AG10803 (cell line): ENCODE data around the gene CNOT6.
"Not testable (repeated sequence)": the region's sequence is repeated elsewhere in the genome, so short reads cannot be mapped to it uniquely, and the experiment has no call there.

Experiments used
- DNase-seq: peaks from one replicate; pipeline ENCODE4 v3.0.0; 2010; ENCODE audit warnings: low read depth
- H3K4me3 ChIP-seq: 2 replicates; pipeline ENCODE4 v1.5.1; 2011; ENCODE audit warnings: mild to moderate bottlenecking, low read length, control low read depth
- TF ChIP-seq, protein P1 (sequence below): conservative IDR thresholded peaks from 2 replicates; pipeline ENCODE4 v1.5.1; 2011; ENCODE audit warnings: mild to moderate bottlenecking, low read length, control low read depth, inconsistent platforms

The CNOT6 gene

GRCh38 chr5:180494510-180495181 is 467 bp downstream of the CNOT6 start:
- peak overlapping the region; percentile 76 for H3K4me3 ChIP-seq
- TF ChIP-seq, protein P1, sequence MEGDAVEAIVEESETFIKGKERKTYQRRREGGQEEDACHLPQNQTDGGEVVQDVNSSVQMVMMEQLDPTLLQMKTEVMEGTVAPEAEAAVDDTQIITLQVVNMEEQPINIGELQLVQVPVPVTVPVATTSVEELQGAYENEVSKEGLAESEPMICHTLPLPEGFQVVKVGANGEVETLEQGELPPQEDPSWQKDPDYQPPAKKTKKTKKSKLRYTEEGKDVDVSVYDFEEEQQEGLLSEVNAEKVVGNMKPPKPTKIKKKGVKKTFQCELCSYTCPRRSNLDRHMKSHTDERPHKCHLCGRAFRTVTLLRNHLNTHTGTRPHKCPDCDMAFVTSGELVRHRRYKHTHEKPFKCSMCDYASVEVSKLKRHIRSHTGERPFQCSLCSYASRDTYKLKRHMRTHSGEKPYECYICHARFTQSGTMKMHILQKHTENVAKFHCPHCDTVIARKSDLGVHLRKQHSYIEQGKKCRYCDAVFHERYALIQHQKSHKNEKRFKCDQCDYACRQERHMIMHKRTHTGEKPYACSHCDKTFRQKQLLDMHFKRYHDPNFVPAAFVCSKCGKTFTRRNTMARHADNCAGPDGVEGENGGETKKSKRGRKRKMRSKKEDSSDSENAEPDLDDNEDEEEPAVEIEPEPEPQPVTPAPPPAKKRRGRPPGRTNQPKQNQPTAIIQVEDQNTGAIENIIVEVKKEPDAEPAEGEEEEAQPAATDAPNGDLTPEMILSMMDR, result no peak
- peak; percentile 26 for DNase-seq

DNA sequence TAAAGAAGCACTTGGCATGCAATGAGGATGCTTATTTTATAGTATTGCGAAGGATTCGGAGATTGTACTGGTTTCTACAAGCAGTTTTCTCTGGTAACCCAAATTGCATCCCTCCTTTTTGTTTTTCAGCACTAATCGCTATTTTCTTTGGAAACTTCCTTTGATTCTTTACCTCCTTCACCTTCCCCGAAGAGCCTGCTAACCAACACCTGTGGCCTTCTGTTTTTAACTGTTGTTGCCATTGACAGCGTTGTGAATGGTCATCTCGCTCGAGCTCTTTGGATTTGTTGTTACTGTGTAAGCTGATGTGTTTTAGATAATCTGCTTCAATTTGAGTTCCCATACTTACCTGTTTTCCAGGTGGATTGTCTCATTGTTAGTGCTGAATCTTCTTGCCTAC is 1.1 kb downstream of the CNOT6 start:
- TF ChIP-seq, protein P1, result no peak
- H3K4me3 ChIP-seq, result peak overlapping the region; percentile 76
- no peak for DNase-seq

GRCh38 chr5:180495991-180496741 is 2.0 kb downstream of the CNOT6 start:
- peak overlapping the region; percentile 76 for H3K4me3 ChIP-seq
- no peak for DNase-seq
- TF ChIP-seq, protein P1, result no peak

DNA sequence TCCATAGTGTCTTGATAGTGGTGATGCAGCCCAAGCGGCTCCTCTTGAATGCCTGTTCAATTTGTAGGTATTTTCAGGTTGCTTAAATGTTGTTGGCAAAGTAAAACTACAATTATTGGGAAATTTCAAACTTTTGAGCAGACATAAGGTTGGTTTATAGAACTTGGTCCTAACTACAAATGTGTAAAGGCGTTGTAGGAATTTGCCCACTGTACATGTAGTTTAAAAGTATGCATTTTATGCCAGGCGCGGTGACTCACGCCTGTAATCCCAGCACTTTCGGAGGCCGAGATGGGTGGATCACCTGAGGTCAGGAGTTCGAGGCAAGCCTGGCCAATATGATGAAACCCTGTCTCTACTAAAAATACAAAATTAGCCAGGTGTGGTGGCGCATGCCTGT is 2.6 kb downstream of the CNOT6 start:
- H3K4me3 ChIP-seq, DNase-seq: not testable (repeated sequence)

GRCh38 chr5:180497865-180498264 is 3.7 kb downstream of the CNOT6 start:
- H3K4me3 ChIP-seq, DNase-seq: not testable (repeated sequence)

DNA sequence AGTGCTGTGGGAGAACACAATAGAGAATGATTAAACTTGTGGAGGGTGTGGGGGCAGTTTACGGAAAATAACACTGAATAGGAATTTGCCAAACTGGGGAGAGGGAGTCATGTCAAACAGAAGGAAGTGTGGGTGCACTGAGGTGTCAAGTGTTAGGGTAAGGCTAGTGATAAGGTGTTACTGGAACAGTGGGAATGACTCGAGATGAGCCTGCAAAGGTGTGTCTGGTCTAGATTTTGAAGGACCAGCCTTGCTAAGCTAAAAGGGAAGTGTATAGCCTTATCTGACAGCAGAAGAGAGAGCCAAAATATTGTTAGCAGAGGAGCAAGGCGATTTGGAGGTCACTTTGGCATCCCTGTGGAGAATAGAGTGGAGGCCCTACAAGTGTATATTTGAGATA is 4.2 kb downstream of the CNOT6 start:
- TF ChIP-seq, protein P1, result no peak
- no peak for DNase-seq
- H3K4me3 ChIP-seq, result no peak overlapping the region

- no peak overlapping the region for H3K4me3 ChIP-seq
- TF ChIP-seq, protein P1, result no peak
- no peak for DNase-seq
Observed at GRCh38 chr5:180499684-180500083, 5.5 kb downstream of the CNOT6 start.

DNA sequence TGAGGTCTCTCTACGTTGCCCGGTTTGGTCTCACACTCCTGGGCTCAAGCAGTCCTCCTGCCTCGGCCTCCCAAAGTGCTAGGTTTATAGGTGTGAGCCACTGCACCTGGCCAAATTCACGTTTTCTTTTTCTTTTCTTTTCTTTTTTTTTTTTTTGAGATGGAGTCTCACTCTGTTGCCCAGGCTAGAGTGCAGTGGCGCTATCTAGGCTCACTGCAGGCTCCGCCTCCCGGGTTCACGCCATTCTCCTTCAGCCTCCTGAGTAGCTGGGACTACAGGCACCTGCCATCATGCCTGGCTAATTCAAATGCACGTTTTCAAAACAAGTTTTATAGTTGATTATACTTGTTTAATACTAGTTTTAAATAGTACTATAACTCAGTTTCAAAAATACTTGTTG is 6.1 kb downstream of the CNOT6 start:
- DNase-seq, H3K4me3 ChIP-seq: not testable (repeated sequence)
